Esophagus squamous epithelium (tissue), 5 donors: ENCODE results near the gene GIGYF2. TPM values are rescaled to one million over a fixed set of nuclear protein-coding genes. Genes with fewer than 3 reads are reported as not detected.

Experiments
- DNase-seq: peaks from one replicate; lab custom pipeline; 2025; lab: John Stamatoyannopoulos, UW
- H3K27ac ChIP-seq, 4 donors: fragments of 200-600 bp; sonication (generic); one replicate each; pipeline ENCODE4 v1.5.1; 2016 to 2019; ENCODE audit warnings: mild to moderate bottlenecking in 1 of 4
- H3K27me3 ChIP-seq, 4 donors: fragments of 200-600 bp; sonication (generic); 1 replicate in 3 of 4; 2 replicates in 1 of 4; pipeline versions ENCODE4 v1.5.1 to v1.6.0; 2017 to 2021; ENCODE audit warnings: antibody characterized with exemption in 1 of 4
- H3K36me3 ChIP-seq, 3 donors: fragments of 200-600 bp; sonication (generic); one replicate each; pipeline ENCODE4 v1.5.1; 2016 to 2019
- H3K4me1 ChIP-seq, 3 donors: fragments of 200-600 bp; sonication (generic); one replicate each; pipeline ENCODE4 v1.5.1; 2017 to 2019
- H3K4me3 ChIP-seq, 4 donors: fragments of 200-600 bp; sonication (generic); 1 replicate in 3 of 4; 2 replicates in 1 of 4; pipeline ENCODE4 v1.5.1; 2016 to 2019; ENCODE audit warnings: mild to moderate bottlenecking in 2 of 4, moderate library complexity in 1 of 4
- H3K9me3 ChIP-seq, 3 donors: fragments of 200-600 bp; sonication (generic); one replicate each; pipeline ENCODE4 v1.5.1; 2016 to 2019
- POLR2A ChIP-seq, 4 donors: fragments of 450-650 bp; IDR thresholded peaks; one replicate each; pipeline ENCODE4 v1.6.1; 2017; ENCODE audit warnings: antibody characterized with exemption in 4 of 4, mild to moderate bottlenecking in 4 of 4, moderate library complexity in 3 of 4
- WGBS, 2 donors: methylation state at CpG; one replicate each; pipeline ENCODE4 v1.1.5; 2018; 5-methylcytosine and 5-hydroxymethylcytosine counted together
- intact Hi-C: fragments of 100-400 bp; cut with DNase I; formaldehyde crosslinking; loops from one replicate; pipeline ENCODE4 v1.15.0; 2022
- total RNA-seq, 4 donors: library from RNA; depleted of rRNA; stranded (reverse); fragments of >200 nt; gene quantifications; one replicate each; pipeline ENCODE4 v1.1.0, GENCODE V29; 2016
- TF ChIP-seq, protein P1 (sequence below), 6 experiments: fragments of 450-650 bp in 4 of 6; fragments of 200-600 bp in 2 of 6; sonication (generic) in 2 of 6; IDR thresholded peaks; one replicate each; pipeline ENCODE4 v1.5.1; 2016 to 2019; ENCODE audit warnings: antibody characterized with exemption in 6 of 6, mild to moderate bottlenecking in 4 of 6, moderate library complexity in 4 of 6
- donor health status: DM: yes; HTN: yes; CAD: no.

Gene GIGYF2
- total RNA-seq, 4 donors from 2014 or later, result 48.7 to 79.0 (median 62.0) TPM

DNA sequence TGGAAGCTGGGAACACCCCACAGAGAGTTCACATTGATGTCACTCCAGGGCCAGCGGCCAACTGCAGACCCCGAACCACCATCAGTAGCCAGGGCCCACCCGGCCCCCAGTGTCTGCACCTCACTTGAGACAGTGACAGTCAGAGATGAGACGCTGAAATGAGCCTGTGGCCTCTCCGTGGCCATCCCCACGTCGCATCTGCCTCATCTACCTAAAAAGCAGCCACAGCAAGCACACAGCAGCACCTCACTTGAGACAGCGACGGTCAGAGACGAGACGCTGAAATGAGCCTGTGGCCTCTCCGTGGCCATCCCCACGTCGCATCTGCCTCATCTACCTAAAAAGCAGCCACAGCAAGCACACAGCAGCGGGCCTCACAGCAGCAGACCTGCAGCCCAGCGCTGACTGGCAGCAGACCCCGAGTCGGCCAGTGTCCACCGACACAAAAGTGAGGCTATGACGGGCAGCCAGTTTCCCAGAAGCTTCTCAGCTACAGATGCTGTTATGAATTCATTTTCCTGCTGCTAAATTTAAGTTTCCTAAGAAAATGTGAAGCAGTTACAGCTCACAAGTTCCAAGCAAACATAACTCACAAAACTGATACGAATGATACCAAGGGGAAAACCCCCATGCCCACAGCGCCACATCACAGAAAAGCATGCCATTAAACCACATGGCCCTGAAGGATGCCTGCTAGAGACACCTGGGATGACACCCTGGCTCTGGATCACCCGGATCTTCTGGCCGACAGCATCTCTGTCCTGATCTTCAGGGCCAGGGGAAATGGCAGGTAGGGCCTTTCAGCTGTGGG, 200.7 kb downstream of the GIGYF2 start:
- TF ChIP-seq POLR2A (IDR thresholded peaks at IDR 0.05), result no peak
- TF ChIP-seq, protein P1, sequence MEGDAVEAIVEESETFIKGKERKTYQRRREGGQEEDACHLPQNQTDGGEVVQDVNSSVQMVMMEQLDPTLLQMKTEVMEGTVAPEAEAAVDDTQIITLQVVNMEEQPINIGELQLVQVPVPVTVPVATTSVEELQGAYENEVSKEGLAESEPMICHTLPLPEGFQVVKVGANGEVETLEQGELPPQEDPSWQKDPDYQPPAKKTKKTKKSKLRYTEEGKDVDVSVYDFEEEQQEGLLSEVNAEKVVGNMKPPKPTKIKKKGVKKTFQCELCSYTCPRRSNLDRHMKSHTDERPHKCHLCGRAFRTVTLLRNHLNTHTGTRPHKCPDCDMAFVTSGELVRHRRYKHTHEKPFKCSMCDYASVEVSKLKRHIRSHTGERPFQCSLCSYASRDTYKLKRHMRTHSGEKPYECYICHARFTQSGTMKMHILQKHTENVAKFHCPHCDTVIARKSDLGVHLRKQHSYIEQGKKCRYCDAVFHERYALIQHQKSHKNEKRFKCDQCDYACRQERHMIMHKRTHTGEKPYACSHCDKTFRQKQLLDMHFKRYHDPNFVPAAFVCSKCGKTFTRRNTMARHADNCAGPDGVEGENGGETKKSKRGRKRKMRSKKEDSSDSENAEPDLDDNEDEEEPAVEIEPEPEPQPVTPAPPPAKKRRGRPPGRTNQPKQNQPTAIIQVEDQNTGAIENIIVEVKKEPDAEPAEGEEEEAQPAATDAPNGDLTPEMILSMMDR (IDR thresholded peaks at IDR 0.05), result no peak

DNA sequence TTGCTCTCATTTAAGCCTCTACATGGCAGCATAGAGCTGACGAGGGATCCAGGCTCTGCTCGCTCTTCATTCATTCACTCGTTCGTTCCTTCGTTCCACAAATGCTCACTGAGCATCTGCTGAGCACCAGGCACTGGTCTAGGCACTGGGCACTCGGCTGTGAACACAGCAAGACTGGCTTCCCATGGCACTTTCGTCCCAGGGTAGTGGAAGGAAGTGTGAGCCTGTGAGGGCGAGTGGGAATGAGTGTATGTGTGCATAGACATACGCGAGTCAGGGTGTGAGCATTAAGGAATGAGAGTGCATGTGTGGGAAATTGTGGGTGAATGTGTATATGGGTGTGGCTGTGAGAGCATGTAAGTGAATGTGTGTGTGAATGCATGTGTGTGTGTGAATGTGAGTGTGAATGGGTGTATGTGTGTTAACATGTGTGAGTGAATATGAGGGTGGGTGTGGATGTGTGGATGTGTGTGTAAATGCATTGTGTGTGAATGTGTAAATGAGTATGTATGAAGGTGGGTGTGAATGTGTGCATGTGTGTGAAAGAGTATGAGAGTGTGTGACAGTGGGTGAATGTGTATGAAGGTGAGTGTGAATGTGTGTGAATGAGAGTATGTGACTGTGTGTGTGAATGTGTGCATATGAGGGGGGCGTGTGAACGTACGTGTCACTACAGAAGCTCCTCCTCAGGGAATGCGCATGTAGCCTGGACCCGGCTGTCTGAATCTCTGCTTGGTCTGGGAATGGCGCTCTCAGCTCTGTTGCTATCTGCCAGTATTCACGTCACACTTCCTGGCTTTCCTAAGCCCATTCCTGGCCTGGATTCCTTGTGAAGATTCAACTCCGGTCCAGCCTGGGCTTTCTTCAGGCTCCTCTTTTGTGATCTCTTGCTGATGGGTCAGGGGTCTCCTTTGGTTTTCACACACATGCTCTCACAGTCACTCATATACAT, 201.7 kb downstream of the GIGYF2 start:
- H3K27me3 ChIP-seq, result peaks cover 0 to 11% (median 0%) of the 10 kb centered on the region in 4 donors
- TF ChIP-seq, protein P1 (IDR thresholded peaks at IDR 0.05), result no peak
- TF ChIP-seq POLR2A (IDR thresholded peaks at IDR 0.05), result no peak
- H3K9me3 ChIP-seq, result no peaks in the 10 kb centered on the region
- DNase-seq, result no peak
- peaks cover 0 to 11% (median 5%) of the 10 kb centered on the region in 3 donors for H3K4me1 ChIP-seq
- intact Hi-C loops, result no loop called here
- H3K36me3 ChIP-seq, result no peaks in the 10 kb centered on the region
- H3K4me3 ChIP-seq, result no peak overlapping the region
- no peak overlapping the region for H3K27ac ChIP-seq
- WGBS, 2 donors, result 71 to 72% methylated on average over 17 to 18 of the region's 18 CpGs

More for the DNA sequence above, 200.7 kb downstream of the GIGYF2 start:
- Histone ChIP-seq H3K9me3 (no peaks in the 10 kb centered on the region), H3K27ac (no peak overlapping the region), H3K4me1 (peaks cover 0 to 11% (median 5%) of the 10 kb centered on the region in 3 donors), H3K27me3 (peaks cover 0 to 15% (median 0%) of the 10 kb centered on the region in 4 donors), H3K36me3 (no peaks in the 10 kb centered on the region), H3K4me3 (no peak overlapping the region)
- intact Hi-C loops, result no loop called here
- WGBS, 2 donors, result 86 to 89% methylated on average over 10 to 23 of the region's 24 CpGs
- DNase-seq, result no peak

DNA sequence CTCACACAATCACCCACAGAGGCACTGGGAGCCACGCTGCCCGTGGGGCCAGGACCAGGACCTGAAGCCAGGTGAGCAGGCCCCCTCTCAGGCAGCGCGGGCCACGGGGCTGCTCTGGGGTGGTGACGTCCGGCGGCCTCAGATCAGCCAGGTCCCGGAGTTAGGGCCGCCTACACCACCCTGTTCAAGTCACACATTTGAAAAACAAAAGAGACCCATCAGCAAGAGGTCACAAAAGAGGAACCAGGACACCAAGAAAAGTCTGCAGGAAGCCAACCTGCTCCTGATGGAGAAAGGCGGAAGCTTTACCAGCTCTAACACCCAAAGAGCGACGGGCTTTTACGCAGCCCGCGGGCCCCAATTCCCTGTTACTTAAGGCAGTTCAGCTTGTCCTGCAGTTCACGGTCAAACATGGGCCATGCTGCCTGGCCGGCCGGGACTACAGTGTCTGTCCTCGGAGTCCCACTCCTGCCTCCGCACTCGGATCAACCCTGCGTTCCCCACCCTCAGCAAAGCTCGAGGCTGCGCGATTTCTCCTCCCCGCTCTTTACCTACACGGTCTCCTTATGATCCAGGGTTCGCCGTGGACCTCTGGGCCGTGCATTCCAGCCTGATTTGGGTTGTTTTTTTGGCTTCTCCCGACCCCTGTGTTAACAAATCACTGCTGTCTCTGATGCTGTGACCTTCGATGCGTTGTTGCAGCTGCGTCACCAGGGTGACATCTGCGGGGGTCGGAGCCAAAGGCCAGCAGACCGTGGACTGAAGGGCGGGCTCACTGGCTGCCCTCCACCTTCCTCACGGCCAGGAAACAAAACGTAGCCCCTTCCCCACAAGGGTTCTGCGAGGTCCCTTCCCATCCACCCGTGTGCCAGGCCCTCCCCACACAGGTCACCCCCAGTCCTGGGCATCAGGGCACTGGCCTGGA, 203.9 kb downstream of the GIGYF2 start:
- no peak overlapping the region for H3K4me3 ChIP-seq
- no peaks in the 10 kb centered on the region for H3K36me3 ChIP-seq
- peaks cover 0 to 11% (median 5%) of the 10 kb centered on the region in 3 donors for H3K4me1 ChIP-seq
- TF ChIP-seq POLR2A (IDR thresholded peaks at IDR 0.05), result no peak
- TF ChIP-seq, protein P1 (IDR thresholded peaks at IDR 0.05), result no peak
- H3K27me3 ChIP-seq, result peaks cover 0 to 8% (median 0%) of the 10 kb centered on the region in 4 donors
- H3K27ac ChIP-seq, result no peak overlapping the region
- DNase-seq, result no peak
- 68 to 77% methylated on average over 25 to 31 of the region's 43 CpGs for WGBS, 2 donors
- H3K9me3 ChIP-seq, result no peaks in the 10 kb centered on the region
- intact Hi-C loops, result no loop called here

DNA sequence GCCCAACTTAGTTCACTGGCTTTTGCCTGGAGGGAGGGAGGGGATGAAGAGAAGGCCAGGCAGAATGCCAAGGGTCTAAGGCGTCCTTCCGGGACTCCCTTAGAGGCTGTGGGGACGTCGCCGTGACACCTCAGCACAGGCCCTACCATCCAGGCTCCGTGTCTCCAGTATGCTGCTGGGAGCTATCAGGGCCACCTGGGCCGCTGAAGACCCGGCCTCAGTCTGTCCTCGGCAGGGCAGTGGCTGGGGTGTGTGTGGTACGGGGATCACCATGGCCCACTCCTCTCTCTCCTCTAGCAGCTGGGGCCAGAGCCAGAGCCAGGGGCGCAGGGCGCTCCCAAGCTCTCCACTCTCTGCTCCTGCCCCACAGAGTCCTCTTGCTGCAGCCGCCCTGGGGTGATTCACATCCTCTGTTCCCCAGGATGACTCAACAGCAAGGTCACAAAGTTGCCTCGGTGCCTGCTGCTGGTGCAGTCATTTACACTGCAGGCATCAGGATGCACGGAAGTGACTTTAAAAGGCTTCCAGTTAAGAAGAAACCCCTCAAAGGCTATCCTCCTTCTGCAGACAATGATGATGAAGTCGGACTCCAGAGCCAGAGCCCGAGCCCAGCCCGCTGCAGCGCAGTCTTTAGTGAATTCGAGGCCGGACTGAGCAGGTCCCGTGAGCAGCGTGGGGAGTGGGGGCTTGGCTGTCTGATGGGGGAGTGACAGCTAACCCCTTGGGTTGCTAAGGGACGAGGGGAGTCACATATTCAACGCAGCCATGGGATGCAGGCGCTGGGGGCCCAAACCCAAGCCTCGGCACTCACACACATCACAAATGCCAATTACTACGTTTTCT, 204.8 kb downstream of the GIGYF2 start:
- H3K27ac ChIP-seq, result no peak overlapping the region
- H3K27me3 ChIP-seq, result peaks cover 0 to 8% (median 0%) of the 10 kb centered on the region in 4 donors
- intact Hi-C loops, result no loop called here
- WGBS, 2 donors, result 61 to 88% methylated on average over 8 to 12 of the region's 28 CpGs
- H3K36me3 ChIP-seq, result no peaks in the 10 kb centered on the region
- DNase-seq, result no peak
- H3K9me3 ChIP-seq, result no peaks in the 10 kb centered on the region
- TF ChIP-seq, protein P1 (IDR thresholded peaks at IDR 0.05), result no peak
- no peak for TF ChIP-seq POLR2A (IDR thresholded peaks at IDR 0.05)
- no peak overlapping the region for H3K4me3 ChIP-seq
- peaks cover 0 to 11% (median 5%) of the 10 kb centered on the region in 3 donors for H3K4me1 ChIP-seq
